GM12878 (cell line): ENCODE data around the gene LINGO1. TPM values are rescaled to one million over a fixed set of nuclear protein-coding genes. Genes with fewer than 3 reads are reported as not detected.

Experiments used
- ATAC-seq: fragments of 200-7000 bp; cut with Tn5 transposase; 3 replicates; pipeline ENCODE4 v1.9.1; 2020; ENCODE audit warnings: mild to moderate bottlenecking, moderate library complexity
- BruUV-seq: library from RNA; stranded (reverse); fragments of 400-500 nt; replicated peaks from 2 replicates; lab custom pipeline; 2021; lab: Mats Ljungman, UMichigan
- CTCF ChIA-PET: fragments of 300-600 bp; sonication (Branson Sonifier 250); formaldehyde crosslinking; extraction: SDS; loops from one replicate; lab custom pipeline; 2021; ENCODE audit warnings: inconsistent platforms; lab: Yijun Ruan, JAX
- POLR2A ChIA-PET: fragments of 350-600 bp; formaldehyde crosslinking; extraction: SDS; loops from one replicate; lab custom pipeline; 2021; ENCODE audit warnings: inconsistent platforms; lab: Charles Lee
- RAD21 ChIA-PET: fragments of 300-600 bp; sonication (Branson Sonifier 250); formaldehyde crosslinking; loops from one replicate; lab custom pipeline; 2023; ENCODE audit warnings: antibody characterized with exemption; ENCODE audit not compliant: unreplicated experiment; lab: Charles Lee
- SMC1A ChIA-PET: fragments of 300-600 bp; sonication (Branson Sonifier 250); formaldehyde crosslinking; loops from one replicate; lab custom pipeline; 2023; ENCODE audit not compliant: unreplicated experiment, uncharacterized antibody; lab: Charles Lee
- DNase-seq: peaks from one replicate; pipeline ENCODE4 v3.0.0-alpha.2; 2011; ENCODE audit warnings: low read depth, low spot score
- FAIRE-seq: peaks from 3 replicates; lab custom pipeline; 2011; peaks lifted over from hg19 to GRCh38; lab: Jason Lieb, UNC
- H2AFZ ChIP-seq: 2 replicates; pipeline ENCODE4 v1.6.0; 2011; ENCODE audit warnings: low read depth, low read length, control low read depth; ENCODE audit not compliant: control insufficient read depth
- H3K27ac ChIP-seq: 2 replicates; pipeline ENCODE4 v1.5.1; 2011; ENCODE audit warnings: control low read depth; ENCODE audit not compliant: control insufficient read depth, insufficient read depth
- H3K27me3 ChIP-seq, 2 experiments: replicated peaks in 1 of 2; 2 replicates each; pipeline versions ENCODE4 v1.6.0 to v1.6.1; 2011; ENCODE audit warnings: low read length in 1 of 2; ENCODE audit not compliant: control insufficient read depth in 2 of 2, insufficient read depth in 2 of 2
- H3K36me3 ChIP-seq, 2 experiments: 2 replicates each; pipeline ENCODE4 v1.5.1; 2011; ENCODE audit warnings: low read length in 1 of 2; ENCODE audit not compliant: control insufficient read depth in 2 of 2, insufficient read depth in 2 of 2
- H3K4me1 ChIP-seq: 2 replicates; pipeline ENCODE4 v1.6.1; 2011; ENCODE audit warnings: mild to moderate bottlenecking, low read length, moderate library complexity, mixed read lengths; ENCODE audit not compliant: control insufficient read depth, insufficient read depth
- H3K4me2 ChIP-seq: 2 replicates; pipeline ENCODE4 v1.6.0; 2011; ENCODE audit warnings: control low read depth; ENCODE audit not compliant: control insufficient read depth, insufficient read depth
- H3K4me3 ChIP-seq: fragments of 200-600 bp; sonication (generic); 2 replicates; pipeline ENCODE4 v1.5.1; 2016
- H3K79me2 ChIP-seq: 2 replicates; pipeline ENCODE4 v1.6.0; 2011; ENCODE audit warnings: low read length; ENCODE audit not compliant: control insufficient read depth, insufficient read depth
- H3K9ac ChIP-seq: 2 replicates; pipeline ENCODE4 v1.8.0; 2011; ENCODE audit warnings: low read length, control low read depth, mixed read lengths; ENCODE audit not compliant: control insufficient read depth, insufficient read depth
- H3K9me3 ChIP-seq: replicated peaks from 3 replicates; pipeline ENCODE4 v1.5.1; 2011; ENCODE audit warnings: mild to moderate bottlenecking, low read length; ENCODE audit not compliant: control insufficient read depth, insufficient read depth
- H4K20me1 ChIP-seq: 2 replicates; pipeline ENCODE4 v1.6.0; 2011; ENCODE audit not compliant: control insufficient read depth, insufficient read depth
- CTCF ChIP-seq, 3 experiments: IDR thresholded peaks in 2 of 3; conservative IDR thresholded peaks in 1 of 3; 2 replicates each; pipeline ENCODE4 v1.5.1; 2011; ENCODE audit warnings: low read depth in 3 of 3, low read length in 3 of 3, mild to moderate bottlenecking in 3 of 3, control low read depth in 2 of 3, moderate library complexity in 2 of 3, inconsistent platforms in 1 of 3, mixed read lengths in 1 of 3; ENCODE audit not compliant: control insufficient read depth in 2 of 3, insufficient read depth in 1 of 3; ENCODE audit errors: extremely low read depth in 1 of 3
- ESRRA ChIP-seq: IDR thresholded peaks from 2 replicates; pipeline ENCODE4 v1.6.1; 2012; ENCODE audit warnings: mild to moderate bottlenecking, low read length, improper control_type of control experiment
- HDAC6 ChIP-seq: fragments of 200-600 bp; sonication (generic); IDR thresholded peaks from one replicate; pipeline ENCODE4 v1.8.0; 2017; ENCODE audit warnings: antibody characterized with exemption; ENCODE audit not compliant: unreplicated experiment
- NBN ChIP-seq: fragments of 450-650 bp; IDR thresholded peaks from 2 replicates; pipeline ENCODE4 v1.6.1; 2016
- NR2C1 ChIP-seq: fragments of 450-650 bp; IDR thresholded peaks from 2 replicates; pipeline ENCODE4 v1.6.1; 2017; ENCODE audit warnings: antibody characterized with exemption, mild to moderate bottlenecking, moderate library complexity
- RAD21 ChIP-seq: IDR thresholded peaks from 2 replicates; pipeline ENCODE4 v1.6.1; 2011; ENCODE audit warnings: mild to moderate bottlenecking, low read depth, low read length, moderate library complexity; ENCODE audit not compliant: insufficient read depth
- RFX5 ChIP-seq: IDR thresholded peaks from 2 replicates; pipeline ENCODE4 v1.6.1; 2011; ENCODE audit warnings: low read depth, low read length, improper control_type of control experiment
- SREBF1 ChIP-seq: IDR thresholded peaks from 2 replicates; pipeline ENCODE4 v1.6.1; 2012; ENCODE audit warnings: mild to moderate bottlenecking, low read length
- SRF ChIP-seq, 2 experiments: IDR thresholded peaks; 2 replicates each; pipeline ENCODE4 v1.6.1; 2011; ENCODE audit warnings: low read depth in 2 of 2, low read length in 2 of 2, mild to moderate bottlenecking in 1 of 2, moderate library complexity in 1 of 2
- STAT1 ChIP-seq: fragments of 450-650 bp; conservative IDR thresholded peaks from 2 replicates; pipeline ENCODE4 v1.6.1; 2014; ENCODE audit warnings: antibody characterized with exemption, mild to moderate bottlenecking
- TBL1XR1 ChIP-seq: IDR thresholded peaks from 2 replicates; pipeline ENCODE4 v1.6.1; 2012; ENCODE audit warnings: low read depth, low read length, improper control_type of control experiment
- TCF3 ChIP-seq: IDR thresholded peaks from 2 replicates; pipeline ENCODE4 v1.6.1; 2012; ENCODE audit warnings: low read depth, mild to moderate bottlenecking, low read length, borderline replicate concordance; ENCODE audit not compliant: insufficient read depth
- WGBS: methylation state at CpG from one replicate; pipeline ENCODE4 v1.1.6; 2016; ENCODE audit warnings: low lambda C conversion rate; ENCODE audit not compliant: insufficient replicate concordance, insufficient coverage; ENCODE audit errors: missing lambda C conversion rate; 5-methylcytosine and 5-hydroxymethylcytosine counted together
- in situ Hi-C: fragments of 300-500 bp; cut with MboI; formaldehyde crosslinking; loops from 9 replicates; pipeline ENCODE4 v1.14.3; 2018; ENCODE audit warnings: mixed read lengths
- intact Hi-C: fragments of 100-400 bp; cut with micrococcal nuclease; formaldehyde crosslinking; loops from one replicate; pipeline ENCODE4 v1.14.2; 2022; ENCODE audit not compliant: unreplicated experiment
- polyA plus RNA-seq, 11 experiments: library from polyadenylated mRNA; depleted of rRNA in 4 of 11; unstranded in 6 of 11; stranded (reverse) in 5 of 11; fragments of >200 nt; fragmentation: Nextera tagmentation in 4 of 11; fragmentation: Illumina TruSeq in 1 of 11; extraction: Ambion mirVana in 4 of 11; extraction: Trizol in 1 of 11; gene quantifications; 1 replicate in 1 of 11; 2 replicates in 10 of 11; pipeline versions ENCODE4 v1.2.1 to v1.2.3, GENCODE V29; 2011 to 2016; ENCODE audit warnings: inconsistent platforms in 2 of 11, missing spikeins in 2 of 11, low read depth in 1 of 11
- total RNA-seq, 4 experiments: library from RNA; depleted of rRNA in 3 of 4; stranded (reverse); fragments of >200 nt in 3 of 4; fragmentation: Illumina TruSeq in 1 of 4; extraction: Trizol in 1 of 4; gene quantifications; 2 replicates each; pipeline versions ENCODE4 v1.2.1 to v1.2.3, GENCODE V29; 2013 to 2021

The LINGO1 gene
- total and polyA plus RNA-seq, 10 of the 15 experiments (the other 5 are each of a cell fraction or from before 2014, with no cell fraction given), result 0.04 to 3.9 (median 0.17) TPM; not detected in 6

GRCh38 chr15:77646104-77646694 is 13.5 kb upstream of the LINGO1 start:
- POLR2A ChIA-PET, result no interaction called here
- peak; percentile 56 for ATAC-seq

More at GRCh38 chr15:77646104-77646694, 13.5 kb upstream of the LINGO1 start:
- RAD21 ChIA-PET, result interaction anchor here (0.5 to 0.6 kb wide), 2 partner anchors 232 to 254 kb away, joined by 3 read pairs; no protein-coding TSS in a partner anchor
- 14% methylated on average over 8 of the region's 8 CpGs for whole genome bisulfite sequencing
- H3K4me1 ChIP-seq, result no peaks in the 10 kb centered on the region
- no peak for FAIRE-seq
- no peaks in the 10 kb centered on the region for H3K36me3 ChIP-seq
- DNase-seq, result no peak
- H4K20me1 ChIP-seq, result no peaks in the 10 kb centered on the region
- CTCF ChIA-PET, result interaction anchor here (0.6 to 2.7 kb wide), 6 partner anchors 9 to 671 kb away, joined by 3 to 10 read pairs (median 4); no protein-coding TSS in a partner anchor
- no peaks in the 10 kb centered on the region for H3K79me2 ChIP-seq
- in situ Hi-C loops (loop anchor here (25.0 kb wide), 1 partner anchor 166 kb away; no protein-coding TSS in a partner anchor), intact Hi-C loops (no loop called here)
- SMC1A ChIA-PET, result interaction anchor here (0.9 kb wide), 1 partner anchor 11 kb away, joined by 3 read pairs; no protein-coding TSS in a partner anchor
- no peaks in the 10 kb centered on the region for H3K9me3 ChIP-seq
- no peak overlapping the region for H2AFZ ChIP-seq
- H3K4me3 ChIP-seq, result no peak overlapping the region
- no peaks in the 10 kb centered on the region for H3K27me3 ChIP-seq
- no peak overlapping the region for H3K9ac ChIP-seq
- BruUV-seq, result no TSS peak
- H3K4me2 ChIP-seq, result no peak overlapping the region
- TF ChIP-seq NR2C1, result no peak
- no peak for TF ChIP-seq TCF3
- TF ChIP-seq SRF (IDR thresholded peaks at IDR 0.05; ENCODE audit: low read depth in 2 of 2, low read length in 2 of 2), result no peak
- no peak for TF ChIP-seq RFX5
- no peak for TF ChIP-seq RAD21
- TF ChIP-seq TBL1XR1, result no peak
- TF ChIP-seq CTCF (IDR thresholded peaks at IDR 0.05 in 2 of 3, conservative IDR thresholded peaks at IDR 0.05 in 1 of 3; ENCODE audit: control insufficient read depth in 2 of 3, extremely low read depth in 1 of 3, insufficient read depth in 1 of 3, low read depth in 3 of 3, low read length in 3 of 3), result no peak
- TF ChIP-seq STAT1, result no peak
- no peak for TF ChIP-seq NBN
- TF ChIP-seq SREBF1, result no peak
- no peak for TF ChIP-seq HDAC6
- TF ChIP-seq ESRRA, result no peak
- no peak overlapping the region for H3K27ac ChIP-seq
